Stimulated activated memory B cell treated with anti-CD40 and anti-IgM and Interleukin-4, amounts not matched to agents 10 μg/mL and 1 μg/mL and 100 μg/mL, for 72 hours (primary cell): Measurements from ENCODE around the gene CNST.
A peak's percentile ranks its signal among the peaks of the same experiment; 100 is the strongest.
"Not testable (repeated sequence)": the region's sequence is repeated elsewhere in the genome, so short reads cannot be mapped to it uniquely, and the experiment has no call there.

Source experiments
- ATAC-seq: fragments of 150-1000 bp; cut with Tn5 transposase; 2 replicates; pipeline ENCODE4 v1.10.0; 2021
- H3K27ac Mint-ChIP-seq: one replicate; pipeline ENCODE4 v1.8.0; 2022; ENCODE audit warnings: mild to moderate bottlenecking, mixed read lengths
- H3K27me3 Mint-ChIP-seq: one replicate; pipeline ENCODE4 v1.8.0; 2022; ENCODE audit warnings: mixed read lengths
- H3K36me3 Mint-ChIP-seq: one replicate; pipeline ENCODE4 v1.8.0; 2022; ENCODE audit warnings: mixed read lengths
- H3K4me1 Mint-ChIP-seq: one replicate; pipeline ENCODE4 v1.8.0; 2022; ENCODE audit warnings: mixed read lengths
- H3K4me3 Mint-ChIP-seq: one replicate; pipeline ENCODE4 v1.8.0; 2022; ENCODE audit warnings: mild to moderate bottlenecking, moderate library complexity, mixed read lengths
- H3K9me3 Mint-ChIP-seq: one replicate; pipeline ENCODE4 v1.8.0; 2022; ENCODE audit warnings: mixed read lengths

The CNST gene

DNA sequence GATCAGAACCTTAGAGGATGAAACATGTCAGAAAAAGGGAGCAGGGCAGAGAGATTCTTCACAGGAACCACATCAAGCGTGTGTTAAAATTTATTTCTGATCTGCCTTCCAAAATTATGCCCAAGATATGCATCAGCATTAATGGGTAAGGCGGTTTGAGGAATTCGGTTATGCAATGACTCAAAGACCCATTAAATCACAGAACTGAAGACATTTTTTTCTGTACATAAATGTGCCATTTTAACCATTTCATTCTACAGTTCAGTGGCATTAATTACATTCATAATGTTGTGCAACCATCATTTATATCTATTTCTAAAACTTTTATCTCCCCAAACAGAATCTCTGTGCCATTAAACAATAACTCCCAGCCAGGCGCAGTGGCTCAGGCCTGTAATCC lies 43.4 kb downstream of the CNST start:
- Mint-ChIP-seq H3K4me3 (no peak overlapping the region), H3K9me3 (no peaks in the 10 kb centered on the region), H3K36me3 (peaks cover 13% of the 10 kb centered on the region), H3K27me3 (no peaks in the 10 kb centered on the region), H3K4me1 (peaks cover 48% of the 10 kb centered on the region), H3K27ac (peak overlapping the region; percentile 24)
- no peak for ATAC-seq

DNA sequence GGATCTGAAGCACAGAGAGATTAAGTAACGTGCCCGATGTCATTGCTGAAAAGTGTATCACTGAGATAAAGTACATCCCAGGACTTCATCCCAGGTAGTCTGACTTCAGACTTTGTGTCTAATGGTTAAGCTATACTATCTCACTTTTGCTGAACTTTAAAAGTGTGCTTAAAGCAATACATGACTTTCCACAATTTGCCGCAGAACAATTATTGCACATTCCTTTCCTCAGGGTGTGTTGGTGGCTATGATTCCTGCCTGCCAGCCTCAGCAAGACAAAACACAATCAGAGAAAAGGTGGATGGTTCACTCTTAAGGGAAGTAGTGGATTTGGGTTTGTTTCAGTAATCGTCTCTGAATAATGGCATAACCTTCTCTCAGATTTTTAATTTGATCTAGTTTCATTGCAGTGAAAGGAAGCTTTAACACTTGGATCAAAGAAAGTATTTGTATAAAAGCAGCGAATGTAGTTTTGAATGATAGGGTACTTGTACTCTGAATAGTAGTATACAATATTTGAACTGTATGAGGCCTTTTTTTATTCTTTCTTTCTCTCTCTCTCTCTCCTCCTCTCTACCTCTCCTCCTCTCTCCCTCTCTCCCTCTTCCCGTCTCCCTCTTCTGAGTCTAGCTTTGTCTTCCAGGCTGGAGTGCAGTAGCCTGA lies 47.0 kb downstream of the CNST start:
- Mint-ChIP-seq H3K36me3 (peaks cover 12% of the 10 kb centered on the region), H3K4me3 (no peak overlapping the region), H3K27ac (peak overlapping the region; percentile 61), H3K4me1 (peaks cover 43% of the 10 kb centered on the region), H3K9me3 (no peaks in the 10 kb centered on the region), H3K27me3 (no peaks in the 10 kb centered on the region)
- ATAC-seq, result no peak

GRCh38 chr1:246617156-246617555 lies 50.9 kb downstream of the CNST start:
- no peak for ATAC-seq
- no peak overlapping the region for H3K4me3 Mint-ChIP-seq
- peaks cover 42% of the 10 kb centered on the region for H3K36me3 Mint-ChIP-seq
- no peaks in the 10 kb centered on the region for H3K9me3 Mint-ChIP-seq
- H3K27ac Mint-ChIP-seq, result no peak overlapping the region
- H3K27me3 Mint-ChIP-seq, result no peaks in the 10 kb centered on the region
- H3K4me1 Mint-ChIP-seq, result peaks cover 21% of the 10 kb centered on the region

GRCh38 chr1:246617768-246618167 lies 51.5 kb downstream of the CNST start:
- peaks cover 16% of the 10 kb centered on the region for H3K4me1 Mint-ChIP-seq
- no peak for ATAC-seq
- H3K27me3 Mint-ChIP-seq, result no peaks in the 10 kb centered on the region
- H3K9me3 Mint-ChIP-seq, result no peaks in the 10 kb centered on the region
- H3K4me3 Mint-ChIP-seq, result no peak overlapping the region
- peaks cover 48% of the 10 kb centered on the region for H3K36me3 Mint-ChIP-seq
- H3K27ac Mint-ChIP-seq, result no peak overlapping the region

GRCh38 chr1:246618240-246618808 lies 52.1 kb downstream of the CNST start:
- Mint-ChIP-seq H3K36me3 (peaks cover 48% of the 10 kb centered on the region), H3K27me3 (no peaks in the 10 kb centered on the region), H3K9me3 (no peaks in the 10 kb centered on the region), H3K4me1 (peaks cover 11% of the 10 kb centered on the region), H3K27ac (no peak overlapping the region), H3K4me3 (no peak overlapping the region)
- no peak for ATAC-seq

DNA sequence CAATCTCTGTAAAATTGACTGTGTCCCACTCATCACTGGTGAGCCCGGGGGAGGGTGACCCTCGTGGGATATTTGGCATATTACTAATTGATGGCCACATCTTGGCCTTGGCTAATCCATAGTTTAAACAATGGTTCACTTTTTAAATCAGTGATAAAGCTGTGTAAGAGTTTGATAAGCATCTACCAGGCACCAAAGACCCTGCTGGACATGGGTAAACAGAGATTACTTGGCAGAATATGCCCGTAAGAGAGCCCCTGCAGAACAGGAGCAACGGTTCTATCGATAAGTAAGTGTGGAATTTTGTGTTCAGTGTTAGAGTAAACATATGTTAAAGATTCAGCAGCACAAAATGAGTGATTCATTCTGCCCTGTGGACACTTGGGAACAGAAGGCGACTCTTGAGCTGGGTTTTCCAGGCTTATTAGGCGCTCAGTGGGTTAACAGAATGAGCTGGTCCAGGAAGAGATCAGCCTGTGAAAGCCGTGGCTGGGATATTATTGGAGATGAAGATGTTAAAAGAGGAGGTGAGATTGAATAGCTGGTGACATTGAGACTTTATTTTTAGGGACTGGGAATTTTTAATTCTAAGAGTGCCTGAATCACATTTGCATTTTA lies 55.9 kb downstream of the CNST start:
- no peak for ATAC-seq
- Mint-ChIP-seq H3K36me3 (peaks cover 62% of the 10 kb centered on the region), H3K9me3 (no peaks in the 10 kb centered on the region), H3K27me3 (no peaks in the 10 kb centered on the region), H3K4me1 (peaks cover 12% of the 10 kb centered on the region), H3K27ac (peak overlapping the region; percentile 11), H3K4me3 (no peak overlapping the region)

DNA sequence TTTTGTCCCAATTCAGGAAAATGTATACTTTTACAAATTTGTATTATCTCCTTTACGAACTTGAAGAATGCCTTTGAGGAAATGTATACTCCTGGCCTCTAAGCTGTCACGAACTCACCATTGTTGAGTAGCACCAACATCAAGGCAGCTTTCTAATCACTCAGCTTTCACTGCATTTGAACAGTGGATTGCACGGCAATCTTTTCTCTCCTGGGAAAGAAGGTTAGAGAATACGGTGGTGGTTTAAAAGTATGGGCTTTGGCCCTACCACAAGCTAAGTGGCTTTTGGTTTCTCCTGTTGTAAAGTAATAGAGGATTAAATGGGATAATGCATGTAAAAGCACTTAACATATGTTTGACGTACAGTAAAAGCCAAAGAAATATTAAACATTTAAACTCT lies 57.8 kb downstream of the CNST start:
- ATAC-seq, result no peak
- peaks cover 66% of the 10 kb centered on the region for H3K36me3 Mint-ChIP-seq
- H3K4me3 Mint-ChIP-seq, result no peak overlapping the region
- peaks cover 19% of the 10 kb centered on the region for H3K4me1 Mint-ChIP-seq
- H3K9me3 Mint-ChIP-seq, result no peaks in the 10 kb centered on the region
- H3K27ac Mint-ChIP-seq, result no peak overlapping the region
- H3K27me3 Mint-ChIP-seq, result no peaks in the 10 kb centered on the region

DNA sequence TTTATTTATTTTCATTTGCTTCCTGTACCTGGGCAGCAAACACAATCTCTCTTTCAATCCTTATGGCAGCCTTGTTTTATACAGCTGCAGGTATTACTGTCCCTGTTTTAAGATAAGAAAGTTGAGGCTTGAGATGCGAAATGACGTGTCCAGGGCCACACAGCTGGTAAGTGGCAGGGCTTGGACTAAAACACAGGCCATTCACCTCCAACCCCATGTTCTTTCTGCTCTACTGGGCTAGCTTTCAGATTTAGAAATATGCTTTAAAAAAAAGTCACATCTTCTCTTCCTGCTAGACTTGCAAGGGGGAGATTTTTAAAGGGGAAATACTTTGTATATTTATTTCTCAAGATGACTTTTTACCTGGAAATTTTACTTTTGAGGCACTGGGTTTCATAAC lies 62.8 kb downstream of the CNST start:
- peaks cover 50% of the 10 kb centered on the region for H3K36me3 Mint-ChIP-seq
- no peaks in the 10 kb centered on the region for H3K9me3 Mint-ChIP-seq
- H3K4me3 Mint-ChIP-seq, result no peak overlapping the region
- no peaks in the 10 kb centered on the region for H3K27me3 Mint-ChIP-seq
- H3K4me1 Mint-ChIP-seq, result peaks cover 21% of the 10 kb centered on the region
- peak overlapping the region; percentile 74 for H3K27ac Mint-ChIP-seq
- peak; percentile 87 for ATAC-seq

GRCh38 chr1:246629976-246630375 lies 63.7 kb downstream of the CNST start:
- H3K4me3 Mint-ChIP-seq, result no peak overlapping the region
- no peak overlapping the region for H3K27ac Mint-ChIP-seq
- H3K9me3 Mint-ChIP-seq, result no peaks in the 10 kb centered on the region
- H3K4me1 Mint-ChIP-seq, result peaks cover 21% of the 10 kb centered on the region
- H3K27me3 Mint-ChIP-seq, result no peaks in the 10 kb centered on the region
- peak; percentile 41 for ATAC-seq
- peaks cover 45% of the 10 kb centered on the region for H3K36me3 Mint-ChIP-seq

GRCh38 chr1:246631426-246631825 lies 65.2 kb downstream of the CNST start:
- H3K36me3 Mint-ChIP-seq, result peaks cover 31% of the 10 kb centered on the region
- no peak overlapping the region for H3K27ac Mint-ChIP-seq
- H3K9me3 Mint-ChIP-seq, result no peaks in the 10 kb centered on the region
- H3K4me3 Mint-ChIP-seq, result no peak overlapping the region
- peaks cover 21% of the 10 kb centered on the region for H3K4me1 Mint-ChIP-seq
- no peaks in the 10 kb centered on the region for H3K27me3 Mint-ChIP-seq
- ATAC-seq, result no peak

GRCh38 chr1:246632281-246633168 lies 66.3 kb downstream of the CNST start:
- H3K36me3 Mint-ChIP-seq, result peaks cover 20% of the 10 kb centered on the region
- ATAC-seq, result no peak
- H3K4me1 Mint-ChIP-seq, result peaks cover 11% of the 10 kb centered on the region
- H3K9me3 Mint-ChIP-seq, result no peaks in the 10 kb centered on the region
- no peak overlapping the region for H3K4me3 Mint-ChIP-seq
- no peak overlapping the region for H3K27ac Mint-ChIP-seq
- H3K27me3 Mint-ChIP-seq, result no peaks in the 10 kb centered on the region

GRCh38 chr1:246634659-246635058 lies 68.4 kb downstream of the CNST start:
- H3K9me3 Mint-ChIP-seq, result not testable (repeated sequence)

GRCh38 chr1:246638941-246639655 lies 72.8 kb downstream of the CNST start:
- no peak overlapping the region for H3K27ac Mint-ChIP-seq
- no peak for ATAC-seq
- H3K4me1 Mint-ChIP-seq, result no peaks in the 10 kb centered on the region
- H3K27me3 Mint-ChIP-seq, result no peaks in the 10 kb centered on the region
- H3K4me3 Mint-ChIP-seq, result no peak overlapping the region
- peaks cover 4% of the 10 kb centered on the region for H3K9me3 Mint-ChIP-seq
- peaks cover 16% of the 10 kb centered on the region for H3K36me3 Mint-ChIP-seq

More at GRCh38 chr1:246634659-246635058, 68.4 kb downstream of the CNST start:
- not testable (repeated sequence) for H3K27me3 Mint-ChIP-seq, H3K4me3 Mint-ChIP-seq, H3K4me1 Mint-ChIP-seq, ATAC-seq, H3K27ac Mint-ChIP-seq
- peaks cover 12% of the 10 kb centered on the region for H3K36me3 Mint-ChIP-seq

GRCh38 chr1:246639732-246640131 lies 73.5 kb downstream of the CNST start:
- Mint-ChIP-seq H3K36me3 (peaks cover 22% of the 10 kb centered on the region), H3K9me3 (peaks cover 4% of the 10 kb centered on the region), H3K4me1 (no peaks in the 10 kb centered on the region), H3K27ac (no peak overlapping the region), H3K4me3 (no peak overlapping the region), H3K27me3 (no peaks in the 10 kb centered on the region)
- no peak for ATAC-seq

- H3K36me3 Mint-ChIP-seq, result peaks cover 26% of the 10 kb centered on the region
- H3K9me3 Mint-ChIP-seq, result peaks cover 4% of the 10 kb centered on the region
- no peaks in the 10 kb centered on the region for H3K4me1 Mint-ChIP-seq
- no peaks in the 10 kb centered on the region for H3K27me3 Mint-ChIP-seq
- ATAC-seq, result no peak
- no peak overlapping the region for H3K27ac Mint-ChIP-seq
- H3K4me3 Mint-ChIP-seq, result no peak overlapping the region
Observed at GRCh38 chr1:246640747-246641146, 74.5 kb downstream of the CNST start.
